MCF 10A (cell line): Measurements from ENCODE around the gene WASF2. TPM values are rescaled to one million over a fixed set of nuclear protein-coding genes. Genes with fewer than 3 reads are reported as not detected.
"Not testable (repeated sequence)": the region's sequence is repeated elsewhere in the genome, so short reads cannot be mapped to it uniquely, and the experiment has no call there.

Experiments
- Bru-seq: library from RNA; stranded (reverse); fragments of 400-500 nt; gene quantifications from one replicate; lab custom pipeline; 2021; lab: Mats Ljungman, UMichigan
- BruChase-seq, 2 experiments: library from RNA; stranded (reverse); fragments of 400-500 nt; gene quantifications; one replicate each; lab custom pipeline; 2021; lab: Mats Ljungman, UMichigan
- BruUV-seq: library from RNA; stranded (reverse); fragments of 400-500 nt; replicated peaks from 2 replicates; lab custom pipeline; 2021; lab: Mats Ljungman, UMichigan
- CTCF ChIA-PET: fragments of 300-600 bp; sonication (Branson Sonifier 250); formaldehyde crosslinking; extraction: SDS; loops from one replicate; lab custom pipeline; 2021; ENCODE audit warnings: antibody characterized with exemption, inconsistent platforms; lab: Yijun Ruan, JAX
- POLR2A ChIA-PET: fragments of 300-600, 350-650 bp; sonication (Branson Sonifier 250); formaldehyde crosslinking; extraction: SDS; loops from one replicate; lab custom pipeline; 2020; ENCODE audit warnings: antibody characterized with exemption, inconsistent platforms; lab: Yijun Ruan, JAX
- DNase-seq: peaks from one replicate; pipeline ENCODE4 v3.0.0-alpha.2; 2018; ENCODE audit not compliant: unreplicated experiment
- H3K27ac Mint-ChIP-seq: one replicate; pipeline ENCODE4 v1.8.0; 2022; ENCODE audit warnings: mild to moderate bottlenecking, low read depth, mixed read lengths; ENCODE audit not compliant: unreplicated experiment
- H3K27me3 Mint-ChIP-seq: one replicate; pipeline ENCODE4 v1.8.0; 2022; ENCODE audit warnings: mixed read lengths; ENCODE audit not compliant: insufficient read depth, unreplicated experiment
- H3K36me3 Mint-ChIP-seq: one replicate; pipeline ENCODE4 v1.8.0; 2022; ENCODE audit warnings: mild to moderate bottlenecking, moderate library complexity, mixed read lengths; ENCODE audit not compliant: insufficient read depth, unreplicated experiment
- H3K4me1 Mint-ChIP-seq: one replicate; pipeline ENCODE4 v1.8.0; 2022; ENCODE audit warnings: mixed read lengths; ENCODE audit not compliant: insufficient read depth, unreplicated experiment
- H3K4me3 Mint-ChIP-seq: one replicate; pipeline ENCODE4 v1.8.0; 2022; ENCODE audit warnings: mild to moderate bottlenecking, moderate library complexity, mixed read lengths; ENCODE audit not compliant: unreplicated experiment
- H3K9me3 Mint-ChIP-seq: one replicate; pipeline ENCODE4 v1.8.0; 2022; ENCODE audit warnings: mixed read lengths; ENCODE audit not compliant: unreplicated experiment
- CTCF ChIP-seq: fragments of 200-600 bp; IDR thresholded peaks from one replicate; pipeline ENCODE4 v1.8.0; 2022; ENCODE audit warnings: antibody characterized with exemption, mild to moderate bottlenecking; ENCODE audit not compliant: unreplicated experiment
- intact Hi-C: fragments of 100-400 bp; cut with micrococcal nuclease; formaldehyde crosslinking; loops from 2 replicates; pipeline ENCODE4 v1.14.1; 2022
- long read RNA-seq: library from polyadenylated mRNA; stranded (forward); transcript quantifications from one replicate; pipeline ENCODE4 v2.0.0, GENCODE V29; 2022
- total RNA-seq: library from RNA; stranded (reverse); gene quantifications from 2 replicates; pipeline ENCODE4 v1.2.3, GENCODE V29; 2022

The WASF2 gene
- 131 and 154 TPM in 2 replicates for total RNA-seq
- percentile 83 among the genes with signal in this experiment for Bru-seq, nascent RNA
- percentile 91 among the genes with signal in this experiment for BruChase-seq, experiment 1, labeled RNA remaining after a 6-hour chase
- BruChase-seq, experiment 2, labeled RNA remaining after a 2-hour chase = percentile 81 among the genes with signal in this experiment
- long read RNA-seq, full-length matches to known transcripts = 104 of 179 reads
- long read RNA-seq, partial matches to known transcripts = 21 of 179 reads
- long read RNA-seq, other reads (novel, unspliced or antisense) = 54 of 179 reads

DNA sequence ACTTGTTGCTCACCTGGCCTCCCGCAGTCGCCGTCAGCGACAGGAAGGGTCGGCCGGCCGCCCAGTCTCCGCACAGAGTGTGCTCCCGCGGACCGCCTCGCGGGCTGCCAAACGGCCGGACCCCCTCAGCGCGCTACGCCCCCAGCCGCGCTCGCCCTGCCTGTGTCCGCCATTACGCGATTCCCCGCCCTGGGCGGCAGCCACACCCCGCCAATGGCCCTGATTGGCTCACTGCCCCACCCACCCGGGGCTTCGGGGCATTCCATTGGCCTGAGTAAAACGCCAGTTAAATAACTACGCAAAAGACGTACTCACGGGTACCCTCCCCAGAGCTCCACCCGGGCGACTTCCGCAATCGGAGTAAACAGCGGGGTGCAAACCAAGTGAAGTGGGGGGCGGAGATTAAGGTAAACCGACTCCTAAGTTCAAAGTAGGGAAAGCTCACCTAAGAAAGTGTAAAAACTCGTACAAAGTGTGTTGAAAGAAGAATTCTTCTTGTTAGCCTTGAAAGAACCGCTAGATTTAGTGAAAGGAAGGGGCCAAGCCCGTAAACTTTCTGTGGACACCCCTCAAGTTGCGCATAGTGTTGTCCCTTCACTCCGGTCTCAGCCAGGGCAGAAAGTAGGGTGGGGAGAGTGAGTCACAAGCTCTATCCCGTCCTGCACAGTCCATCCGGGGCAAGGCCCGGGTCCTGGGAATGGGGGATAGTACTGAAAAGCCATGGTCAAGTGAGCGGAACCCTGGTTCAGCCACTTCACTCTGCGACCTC, at the start of gene WASF2:
TSS of gene WASF2 (minus strand) at position 195 of the 769 bp plus-strand sequence. CDS start 61,277 bp downstream, outside the sequence.
- Mint-ChIP-seq H3K27me3 (no peaks in the 10 kb centered on the region), H3K4me3 (peak within 1 kb of the TSS; percentile 85), H3K27ac (peak within 1 kb of the TSS; percentile 100), H3K9me3 (no peaks in the 10 kb centered on the region), H3K4me1 (peaks cover 14% of the 10 kb centered on the region), H3K36me3 (no peaks in the 10 kb centered on the region)
- peak; percentile 96 for DNase-seq
- ChIA-PET CTCF (interaction anchor here (0.6 to 1.3 kb wide), 4 partner anchors 54 to 338 kb away, joined by 3 to 4 read pairs (median 4); partner anchors contain the start of gene SYTL1), POLR2A (interaction anchor here (0.6 to 4.0 kb wide), 47 partner anchors 8 to 1460 kb away, joined by 3 to 26 read pairs (median 4); partner anchors contain the start of genes AHDC1, STX12 and SYTL1)
- no peak for TF ChIP-seq CTCF
- intact Hi-C loops = loop anchor here (5.0 kb wide), 2 partner anchors 53 to 67 kb away; no protein-coding TSS in a partner anchor
- no TSS peak for BruUV-seq

- Mint-ChIP-seq H3K27ac (peak overlapping the region; percentile 71), H3K27me3 (no peaks in the 10 kb centered on the region), H3K4me3 (no peak overlapping the region), H3K4me1 (peaks cover 34% of the 10 kb centered on the region), H3K36me3 (peaks cover 45% of the 10 kb centered on the region), H3K9me3 (no peaks in the 10 kb centered on the region)
- intact Hi-C loops = no loop called here
- CTCF ChIA-PET = interaction anchor here (0.7 to 1.0 kb wide), 3 partner anchors 18 to 493 kb away, joined by 3 to 5 read pairs (median 5); no protein-coding TSS in a partner anchor
- no peak for TF ChIP-seq CTCF
- DNase-seq = peak; percentile 73
- BruUV-seq = no TSS peak
- POLR2A ChIA-PET = interaction anchor here (1.5 to 9.1 kb wide), 4 partner anchors 9 to 48 kb away, joined by 6 to 78 read pairs (median 16); partner anchors contain the start of gene WASF2
Observed at GRCh38 chr1:27538793-27539192, 48.8 kb upstream of the WASF2 start.

DNA sequence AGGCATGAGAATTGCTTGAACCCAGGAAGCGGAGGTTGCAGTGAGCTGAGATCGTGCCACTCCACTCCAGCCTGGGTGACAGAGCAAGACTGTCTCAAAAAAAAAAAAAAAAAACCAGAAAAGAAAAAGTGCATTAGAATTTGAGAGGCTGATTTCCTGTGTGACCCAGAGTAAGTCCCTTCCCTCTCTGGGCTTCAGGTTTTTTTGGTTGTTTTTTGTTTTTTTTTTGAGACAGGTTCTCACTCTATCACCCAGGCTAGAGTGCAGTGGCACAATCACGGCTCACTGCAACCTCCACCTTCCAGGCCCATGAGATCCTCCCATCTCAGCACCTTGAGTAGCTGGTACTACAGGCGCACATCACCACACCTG, 48.3 kb upstream of the WASF2 start:
- Mint-ChIP-seq H3K36me3 (peaks cover 46% of the 10 kb centered on the region), H3K27ac (peak overlapping the region; percentile 71), H3K4me1 (peaks cover 32% of the 10 kb centered on the region)
- H3K4me3 Mint-ChIP-seq, H3K27me3 Mint-ChIP-seq, DNase-seq, intact Hi-C loops, BruUV-seq, H3K9me3 Mint-ChIP-seq: not testable (repeated sequence)
- CTCF ChIA-PET = interaction anchor here (0.6 to 1.0 kb wide), 4 partner anchors 19 to 931 kb away, joined by 3 to 5 read pairs (median 4); no protein-coding TSS in a partner anchor
- POLR2A ChIA-PET = interaction anchor here (0.7 to 9.1 kb wide), 4 partner anchors 13 to 141 kb away, joined by 4 to 78 read pairs (median 16); partner anchors contain the start of gene WASF2

GRCh38 chr1:27536767-27537166, 46.8 kb upstream of the WASF2 start:
- no TSS peak for BruUV-seq
- POLR2A ChIA-PET = interaction anchor here (0.6 to 9.1 kb wide), 5 partner anchors 12 to 436 kb away, joined by 3 to 78 read pairs (median 4); partner anchors contain the start of gene WASF2
- peak; percentile 64 for DNase-seq
- no peak overlapping the region for H3K27ac Mint-ChIP-seq
- H3K36me3 Mint-ChIP-seq = peaks cover 61% of the 10 kb centered on the region
- H3K9me3 Mint-ChIP-seq = no peaks in the 10 kb centered on the region
- no peaks in the 10 kb centered on the region for H3K27me3 Mint-ChIP-seq
- CTCF ChIA-PET = interaction anchor here (1.0 to 1.4 kb wide), 2 partner anchors 20 to 72 kb away, joined by 3 to 5 read pairs; no protein-coding TSS in a partner anchor
- peaks cover 30% of the 10 kb centered on the region for H3K4me1 Mint-ChIP-seq
- TF ChIP-seq CTCF = no peak
- intact Hi-C loops = no loop called here
- no peak overlapping the region for H3K4me3 Mint-ChIP-seq
